ENCODE results near the gene FAM13A.
"Not testable (repeated sequence)": the region's sequence is repeated elsewhere in the genome, so short reads cannot be mapped to it uniquely, and the experiment has no call there.

The FAM13A gene

GRCh38 chr4:88865466-88865865 lies 191.5 kb downstream of the FAM13A start:
- peaks cover 6% of the 10 kb centered on the region for H3K27me3 Mint-ChIP-seq
- no peaks in the 10 kb centered on the region for H3K9me3 Mint-ChIP-seq

GRCh38 chr4:88865046-88865445 lies 191.9 kb downstream of the FAM13A start:
- Mint-ChIP-seq H3K4me1 (no peaks in the 10 kb centered on the region), H3K36me3 (no peaks in the 10 kb centered on the region), H3K27me3 (peaks cover 6% of the 10 kb centered on the region), H3K27ac (no peak overlapping the region), H3K9me3 (no peaks in the 10 kb centered on the region), H3K4me3 (no peak overlapping the region)
- ATAC-seq (ENCODE audit: low read depth) (no peak), DNase-seq (ENCODE audit: low spot score in 2 of 2) (no peak)

More at GRCh38 chr4:88865466-88865865, 191.5 kb downstream of the FAM13A start:
- DNase-seq (ENCODE audit: low spot score in 2 of 2), result no peak
- Mint-ChIP-seq H3K27ac (no peak overlapping the region), H3K4me1 (no peaks in the 10 kb centered on the region), H3K4me3 (no peak overlapping the region), H3K36me3 (no peaks in the 10 kb centered on the region)
- ATAC-seq (ENCODE audit: low read depth), result no peak

GRCh38 chr4:88860586-88860985 lies 196.4 kb downstream of the FAM13A start:
- Mint-ChIP-seq H3K4me3 (no peak overlapping the region), H3K36me3 (no peaks in the 10 kb centered on the region), H3K4me1 (peaks cover 11% of the 10 kb centered on the region), H3K9me3 (no peaks in the 10 kb centered on the region), H3K27me3 (no peaks in the 10 kb centered on the region), H3K27ac (no peak overlapping the region)
- no peak for DNase-seq (ENCODE audit: low spot score in 2 of 2)
- no peak for ATAC-seq (ENCODE audit: low read depth)

- H3K27me3 Mint-ChIP-seq, result no peaks in the 10 kb centered on the region
- peaks cover 11% of the 10 kb centered on the region for H3K4me1 Mint-ChIP-seq
- H3K27ac Mint-ChIP-seq, result no peak overlapping the region
- DNase-seq (ENCODE audit: low spot score in 2 of 2) (no peak), ATAC-seq (ENCODE audit: low read depth) (peak; percentile 17)
- H3K36me3 Mint-ChIP-seq, result no peaks in the 10 kb centered on the region
- H3K4me3 Mint-ChIP-seq, result no peak overlapping the region
- no peaks in the 10 kb centered on the region for H3K9me3 Mint-ChIP-seq
These were observed 197.7 kb downstream of the FAM13A start for GRCh38 chr4:88859191-88859812.

- no peaks in the 10 kb centered on the region for H3K36me3 Mint-ChIP-seq
- H3K9me3 Mint-ChIP-seq, result no peaks in the 10 kb centered on the region
- H3K4me3 Mint-ChIP-seq, result no peak overlapping the region
- DNase-seq (ENCODE audit: low spot score in 2 of 2) (peak in 1 of 2 donors; percentile 6), ATAC-seq (ENCODE audit: low read depth) (peak; percentile 81)
- H3K27me3 Mint-ChIP-seq, result no peaks in the 10 kb centered on the region
- no peak overlapping the region for H3K27ac Mint-ChIP-seq
- peaks cover 11% of the 10 kb centered on the region for H3K4me1 Mint-ChIP-seq
These were observed 198.2 kb downstream of the FAM13A start for GRCh38 chr4:88858752-88859151.

- Mint-ChIP-seq H3K4me3 (no peak overlapping the region), H3K36me3 (no peaks in the 10 kb centered on the region), H3K9me3 (no peaks in the 10 kb centered on the region), H3K27me3 (no peaks in the 10 kb centered on the region), H3K27ac (no peak overlapping the region), H3K4me1 (peaks cover 11% of the 10 kb centered on the region)
- no peak for ATAC-seq (ENCODE audit: low read depth)
- DNase-seq (ENCODE audit: low spot score in 2 of 2), result no peak
These were observed 199.4 kb downstream of the FAM13A start for GRCh38 chr4:88857588-88857987.

GRCh38 chr4:88854481-88854880 lies 202.5 kb downstream of the FAM13A start:
- Mint-ChIP-seq H3K27me3 (no peaks in the 10 kb centered on the region), H3K9me3 (no peaks in the 10 kb centered on the region), H3K27ac (no peak overlapping the region), H3K4me1 (peaks cover 10% of the 10 kb centered on the region), H3K36me3 (no peaks in the 10 kb centered on the region), H3K4me3 (no peak overlapping the region)
- DNase-seq (ENCODE audit: low spot score in 2 of 2), result no peak
- no peak for ATAC-seq (ENCODE audit: low read depth)

- H3K27me3 Mint-ChIP-seq; ATAC-seq (ENCODE audit: low read depth); H3K4me1 Mint-ChIP-seq; H3K4me3 Mint-ChIP-seq; DNase-seq (ENCODE audit: low spot score in 2 of 2); H3K27ac Mint-ChIP-seq; H3K36me3 Mint-ChIP-seq; H3K9me3 Mint-ChIP-seq: not testable (repeated sequence)
These were observed 203.4 kb downstream of the FAM13A start for GRCh38 chr4:88853583-88853982.

GRCh38 chr4:88846206-88846790 lies 210.7 kb downstream of the FAM13A start:
- DNase-seq (ENCODE audit: low spot score in 2 of 2), result no peak
- Mint-ChIP-seq H3K27ac (no peak overlapping the region), H3K9me3 (no peaks in the 10 kb centered on the region), H3K36me3 (no peaks in the 10 kb centered on the region), H3K4me3 (no peak overlapping the region), H3K4me1 (no peaks in the 10 kb centered on the region), H3K27me3 (no peaks in the 10 kb centered on the region)
- ATAC-seq (ENCODE audit: low read depth), result no peak

- H3K9me3 Mint-ChIP-seq, result no peaks in the 10 kb centered on the region
- no peaks in the 10 kb centered on the region for H3K36me3 Mint-ChIP-seq
- DNase-seq (ENCODE audit: low spot score in 2 of 2) (no peak), ATAC-seq (ENCODE audit: low read depth) (no peak)
- H3K4me1 Mint-ChIP-seq, result no peaks in the 10 kb centered on the region
- no peak overlapping the region for H3K27ac Mint-ChIP-seq
- H3K4me3 Mint-ChIP-seq, result no peak overlapping the region
- no peaks in the 10 kb centered on the region for H3K27me3 Mint-ChIP-seq
These were observed 213.8 kb downstream of the FAM13A start for GRCh38 chr4:88843067-88843685.

GRCh38 chr4:88841635-88842034 lies 215.3 kb downstream of the FAM13A start:
- Mint-ChIP-seq H3K9me3 (no peaks in the 10 kb centered on the region), H3K4me3 (no peak overlapping the region), H3K36me3 (no peaks in the 10 kb centered on the region), H3K27me3 (no peaks in the 10 kb centered on the region), H3K4me1 (no peaks in the 10 kb centered on the region), H3K27ac (no peak overlapping the region)
- ATAC-seq (ENCODE audit: low read depth), result no peak
- DNase-seq (ENCODE audit: low spot score in 2 of 2), result no peak

- no peak for ATAC-seq (ENCODE audit: low read depth)
- Mint-ChIP-seq H3K27me3 (no peaks in the 10 kb centered on the region), H3K9me3 (no peaks in the 10 kb centered on the region), H3K4me1 (no peaks in the 10 kb centered on the region), H3K27ac (no peak overlapping the region), H3K36me3 (no peaks in the 10 kb centered on the region), H3K4me3 (no peak overlapping the region)
- DNase-seq (ENCODE audit: low spot score in 2 of 2), result no peak
These were observed 220.8 kb downstream of the FAM13A start for GRCh38 chr4:88836216-88836615.

- Mint-ChIP-seq H3K27me3 (peaks cover 2% of the 10 kb centered on the region), H3K4me1 (no peaks in the 10 kb centered on the region), H3K9me3 (no peaks in the 10 kb centered on the region), H3K36me3 (no peaks in the 10 kb centered on the region), H3K4me3 (no peak overlapping the region), H3K27ac (no peak overlapping the region)
- DNase-seq (ENCODE audit: low spot score in 2 of 2), result no peak
- no peak for ATAC-seq (ENCODE audit: low read depth)
These were observed 226.0 kb downstream of the FAM13A start for GRCh38 chr4:88831031-88831430.

GRCh38 chr4:88830598-88830997 lies 226.4 kb downstream of the FAM13A start:
- DNase-seq (ENCODE audit: low spot score in 2 of 2) (no peak), ATAC-seq (ENCODE audit: low read depth) (no peak)
- no peaks in the 10 kb centered on the region for H3K9me3 Mint-ChIP-seq
- no peaks in the 10 kb centered on the region for H3K4me1 Mint-ChIP-seq
- H3K4me3 Mint-ChIP-seq, result no peak overlapping the region
- H3K27me3 Mint-ChIP-seq, result peaks cover 2% of the 10 kb centered on the region
- H3K36me3 Mint-ChIP-seq, result no peaks in the 10 kb centered on the region
- H3K27ac Mint-ChIP-seq, result no peak overlapping the region

All from memory B cell (primary cell).